Ishikawa (cell line): ENCODE measurements around the gene EXOC4.

Source experiments
- CEBPB ChIP-seq: IDR thresholded peaks from 2 replicates; pipeline ENCODE4 v1.6.1; 2012
- CREB1 ChIP-seq: IDR thresholded peaks from 2 replicates; pipeline ENCODE4 v1.6.1; 2012; ENCODE audit warnings: low read depth
- EGR1 ChIP-seq: IDR thresholded peaks from 2 replicates; pipeline ENCODE4 v1.6.1; 2012
- EP300 ChIP-seq: IDR thresholded peaks from 2 replicates; pipeline ENCODE4 v1.6.1; 2012; ENCODE audit warnings: borderline replicate concordance
- FOXM1 ChIP-seq: IDR thresholded peaks from 2 replicates; pipeline ENCODE4 v1.6.1; 2012; ENCODE audit warnings: low read depth, borderline replicate concordance
- NFIC ChIP-seq: IDR thresholded peaks from 2 replicates; pipeline ENCODE4 v1.6.1; 2012
- RAD21 ChIP-seq: IDR thresholded peaks from 2 replicates; pipeline ENCODE4 v1.6.1; 2012; ENCODE audit warnings: low read depth
- TAF1 ChIP-seq: IDR thresholded peaks from 2 replicates; pipeline ENCODE4 v1.6.1; 2012; ENCODE audit warnings: low read depth, mild to moderate bottlenecking
- TCF12 ChIP-seq: IDR thresholded peaks from 2 replicates; pipeline ENCODE4 v1.6.1; 2012; ENCODE audit warnings: low read depth
- TEAD4 ChIP-seq: IDR thresholded peaks from 2 replicates; pipeline ENCODE4 v1.6.1; 2012
- YY1 ChIP-seq: IDR thresholded peaks from 2 replicates; pipeline ENCODE4 v1.6.1; 2012; ENCODE audit warnings: low read depth
- ZBTB7A ChIP-seq: IDR thresholded peaks from 2 replicates; pipeline ENCODE4 v1.6.1; 2012; ENCODE audit warnings: low read depth
- TF ChIP-seq, protein P1 (sequence below): IDR thresholded peaks from 2 replicates; pipeline ENCODE4 v1.6.1; 2012
- TF ChIP-seq, protein P2 (sequence below): IDR thresholded peaks from 2 replicates; pipeline ENCODE4 v1.6.1; 2012
- TF ChIP-seq, protein P3 (sequence below): IDR thresholded peaks from 2 replicates; pipeline ENCODE4 v1.6.1; 2012; ENCODE audit warnings: low read depth, mild to moderate bottlenecking

Gene EXOC4

DNA sequence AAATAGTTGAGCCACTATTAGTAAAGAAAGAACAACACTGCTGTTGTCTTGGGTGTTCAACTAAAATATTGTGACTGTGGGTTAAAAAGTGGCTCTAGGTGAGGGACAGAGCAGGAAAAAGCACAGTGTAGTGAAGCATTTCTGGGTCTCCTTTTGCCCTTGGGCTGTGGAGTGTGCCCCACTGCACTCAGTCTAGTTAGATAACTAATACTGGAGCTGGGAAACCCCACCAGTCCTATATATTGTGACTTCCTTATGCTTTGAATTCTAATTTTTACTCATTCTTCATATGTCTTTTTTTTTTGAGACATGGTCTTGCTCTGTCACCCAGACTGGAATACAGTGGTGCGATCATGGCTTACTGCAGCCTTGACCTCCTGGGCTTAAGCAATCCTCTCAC, 195.1 kb downstream of the EXOC4 start:
- no peak for TF ChIP-seq EP300
- no peak for TF ChIP-seq FOXM1
- TF ChIP-seq, protein P1, sequence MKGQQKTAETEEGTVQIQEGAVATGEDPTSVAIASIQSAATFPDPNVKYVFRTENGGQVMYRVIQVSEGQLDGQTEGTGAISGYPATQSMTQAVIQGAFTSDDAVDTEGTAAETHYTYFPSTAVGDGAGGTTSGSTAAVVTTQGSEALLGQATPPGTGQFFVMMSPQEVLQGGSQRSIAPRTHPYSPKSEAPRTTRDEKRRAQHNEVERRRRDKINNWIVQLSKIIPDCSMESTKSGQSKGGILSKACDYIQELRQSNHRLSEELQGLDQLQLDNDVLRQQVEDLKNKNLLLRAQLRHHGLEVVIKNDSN, result no peak
- TF ChIP-seq NFIC, result no peak
- no peak for TF ChIP-seq TAF1
- TF ChIP-seq EGR1, result no peak
- no peak for TF ChIP-seq CREB1
- TF ChIP-seq ZBTB7A, result no peak
- TF ChIP-seq RAD21, result no peak
- no peak for TF ChIP-seq YY1
- TF ChIP-seq CEBPB, result no peak
- no peak for TF ChIP-seq TEAD4
- TF ChIP-seq TCF12, result no peak
- TF ChIP-seq, protein P2, sequence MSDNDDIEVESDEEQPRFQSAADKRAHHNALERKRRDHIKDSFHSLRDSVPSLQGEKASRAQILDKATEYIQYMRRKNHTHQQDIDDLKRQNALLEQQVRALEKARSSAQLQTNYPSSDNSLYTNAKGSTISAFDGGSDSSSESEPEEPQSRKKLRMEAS, result no peak
- TF ChIP-seq, protein P3, sequence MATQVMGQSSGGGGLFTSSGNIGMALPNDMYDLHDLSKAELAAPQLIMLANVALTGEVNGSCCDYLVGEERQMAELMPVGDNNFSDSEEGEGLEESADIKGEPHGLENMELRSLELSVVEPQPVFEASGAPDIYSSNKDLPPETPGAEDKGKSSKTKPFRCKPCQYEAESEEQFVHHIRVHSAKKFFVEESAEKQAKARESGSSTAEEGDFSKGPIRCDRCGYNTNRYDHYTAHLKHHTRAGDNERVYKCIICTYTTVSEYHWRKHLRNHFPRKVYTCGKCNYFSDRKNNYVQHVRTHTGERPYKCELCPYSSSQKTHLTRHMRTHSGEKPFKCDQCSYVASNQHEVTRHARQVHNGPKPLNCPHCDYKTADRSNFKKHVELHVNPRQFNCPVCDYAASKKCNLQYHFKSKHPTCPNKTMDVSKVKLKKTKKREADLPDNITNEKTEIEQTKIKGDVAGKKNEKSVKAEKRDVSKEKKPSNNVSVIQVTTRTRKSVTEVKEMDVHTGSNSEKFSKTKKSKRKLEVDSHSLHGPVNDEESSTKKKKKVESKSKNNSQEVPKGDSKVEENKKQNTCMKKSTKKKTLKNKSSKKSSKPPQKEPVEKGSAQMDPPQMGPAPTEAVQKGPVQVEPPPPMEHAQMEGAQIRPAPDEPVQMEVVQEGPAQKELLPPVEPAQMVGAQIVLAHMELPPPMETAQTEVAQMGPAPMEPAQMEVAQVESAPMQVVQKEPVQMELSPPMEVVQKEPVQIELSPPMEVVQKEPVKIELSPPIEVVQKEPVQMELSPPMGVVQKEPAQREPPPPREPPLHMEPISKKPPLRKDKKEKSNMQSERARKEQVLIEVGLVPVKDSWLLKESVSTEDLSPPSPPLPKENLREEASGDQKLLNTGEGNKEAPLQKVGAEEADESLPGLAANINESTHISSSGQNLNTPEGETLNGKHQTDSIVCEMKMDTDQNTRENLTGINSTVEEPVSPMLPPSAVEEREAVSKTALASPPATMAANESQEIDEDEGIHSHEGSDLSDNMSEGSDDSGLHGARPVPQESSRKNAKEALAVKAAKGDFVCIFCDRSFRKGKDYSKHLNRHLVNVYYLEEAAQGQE, result no peak

DNA sequence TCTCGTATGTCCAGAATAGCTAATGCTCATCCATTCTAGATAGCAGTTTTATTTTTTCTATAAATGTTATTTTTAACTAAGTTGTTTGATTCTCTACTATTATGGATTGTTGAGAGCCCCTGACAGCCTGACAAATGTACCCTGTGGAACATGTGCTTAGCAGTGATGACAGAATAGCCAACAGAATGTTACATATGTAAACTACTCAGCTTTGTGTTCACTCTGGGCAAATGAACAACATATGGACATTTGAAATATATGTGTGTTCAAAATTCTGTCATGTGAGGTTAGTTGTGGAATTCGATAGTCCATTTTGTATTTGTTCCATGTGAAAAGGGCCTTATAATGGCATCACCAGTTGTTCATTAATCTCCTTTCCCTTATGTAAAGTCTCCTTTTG, 199.7 kb downstream of the EXOC4 start:
- no peak for TF ChIP-seq YY1
- TF ChIP-seq CREB1, result no peak
- TF ChIP-seq ZBTB7A, result no peak
- no peak for TF ChIP-seq TEAD4
- TF ChIP-seq CEBPB, result no peak
- no peak for TF ChIP-seq EGR1

DNA sequence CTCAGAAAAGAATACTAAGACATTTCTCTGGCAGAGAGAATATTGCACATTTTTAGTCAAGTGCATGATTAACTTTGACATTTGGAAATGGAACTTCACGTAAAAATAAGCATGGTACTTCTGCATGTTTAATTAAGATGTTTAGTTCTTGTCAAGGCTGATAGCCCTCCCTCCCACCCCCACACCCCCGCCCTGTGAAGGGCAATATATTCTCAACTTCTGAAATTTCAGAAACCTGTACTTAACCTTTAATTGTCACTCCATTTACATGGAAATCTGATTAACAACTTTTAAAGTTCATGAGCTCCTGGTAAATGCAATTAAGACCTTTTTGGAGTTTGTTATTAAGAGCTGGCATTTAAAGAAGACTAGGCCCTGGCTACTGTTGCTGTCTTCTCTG, 205.8 kb downstream of the EXOC4 start:
- TF ChIP-seq FOXM1, result no peak
- TF ChIP-seq YY1, result no peak
- TF ChIP-seq, protein P1, result no peak
- TF ChIP-seq CEBPB, result no peak
- no peak for TF ChIP-seq TEAD4
- TF ChIP-seq EGR1, result no peak
- TF ChIP-seq, protein P3, result no peak
- TF ChIP-seq ZBTB7A, result no peak

DNA sequence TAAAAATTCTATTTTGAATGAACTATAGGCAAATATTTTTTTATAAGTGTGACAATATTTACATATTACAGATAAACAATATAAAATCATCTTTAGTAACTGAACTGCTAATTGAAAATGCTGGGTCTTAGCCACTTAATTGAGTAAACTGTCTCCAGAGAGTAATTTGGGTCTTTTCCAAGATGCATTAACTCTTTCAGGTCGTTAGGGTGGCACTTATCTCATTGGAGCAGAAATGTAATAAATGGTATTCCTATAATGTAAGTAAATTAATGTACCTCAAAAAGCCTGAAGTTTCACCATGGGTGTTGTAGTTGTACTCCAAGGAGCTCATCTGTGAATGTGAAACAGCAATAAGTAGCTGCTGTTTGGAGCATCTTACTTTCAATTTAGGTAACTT, 208.5 kb downstream of the EXOC4 start:
- TF ChIP-seq FOXM1 (no peak), NFIC (no peak)

DNA sequence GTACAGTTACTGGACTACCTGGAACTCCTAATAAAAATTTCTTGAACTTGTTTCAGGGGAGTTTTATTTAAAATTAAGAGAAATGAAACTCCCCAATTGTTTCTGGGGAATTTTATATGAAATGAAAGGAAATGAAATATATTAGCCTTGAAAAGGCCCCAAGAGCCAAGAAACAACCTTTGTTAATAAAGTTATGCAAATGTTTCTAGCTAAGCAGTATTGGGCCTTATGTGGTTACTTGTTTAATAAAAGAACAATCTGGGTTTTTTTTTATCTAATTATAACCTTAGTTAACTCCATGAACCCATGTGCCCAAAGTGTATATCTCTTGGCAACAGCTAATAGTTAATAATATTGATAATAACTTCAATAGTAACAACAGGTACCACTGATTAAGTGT, 222.8 kb downstream of the EXOC4 start:
- TF ChIP-seq TEAD4, result no peak
- TF ChIP-seq, protein P2, result no peak
- TF ChIP-seq YY1, result no peak
- TF ChIP-seq, protein P3, result no peak
- no peak for TF ChIP-seq CEBPB
- TF ChIP-seq CREB1, result no peak
- no peak for TF ChIP-seq RAD21
- TF ChIP-seq TAF1, result no peak
- TF ChIP-seq, protein P1, result no peak
- TF ChIP-seq ZBTB7A, result no peak
- TF ChIP-seq NFIC, result no peak
- TF ChIP-seq EGR1, result no peak
- no peak for TF ChIP-seq FOXM1
- no peak for TF ChIP-seq TCF12
- no peak for TF ChIP-seq EP300
